G401.6 (cell line): ENCODE results near the gene CSRP1.
A peak's percentile ranks its signal among the peaks of the same experiment; 100 is the strongest.
"Not testable (repeated sequence)": the region's sequence is repeated elsewhere in the genome, so short reads cannot be mapped to it uniquely, and the experiment has no call there.

Experiments
- FAIRE-seq: peaks from 2 replicates; lab custom pipeline; 2012; peaks lifted over from hg19 to GRCh38; lab: Jason Lieb, UNC

CSRP1 gene

DNA sequence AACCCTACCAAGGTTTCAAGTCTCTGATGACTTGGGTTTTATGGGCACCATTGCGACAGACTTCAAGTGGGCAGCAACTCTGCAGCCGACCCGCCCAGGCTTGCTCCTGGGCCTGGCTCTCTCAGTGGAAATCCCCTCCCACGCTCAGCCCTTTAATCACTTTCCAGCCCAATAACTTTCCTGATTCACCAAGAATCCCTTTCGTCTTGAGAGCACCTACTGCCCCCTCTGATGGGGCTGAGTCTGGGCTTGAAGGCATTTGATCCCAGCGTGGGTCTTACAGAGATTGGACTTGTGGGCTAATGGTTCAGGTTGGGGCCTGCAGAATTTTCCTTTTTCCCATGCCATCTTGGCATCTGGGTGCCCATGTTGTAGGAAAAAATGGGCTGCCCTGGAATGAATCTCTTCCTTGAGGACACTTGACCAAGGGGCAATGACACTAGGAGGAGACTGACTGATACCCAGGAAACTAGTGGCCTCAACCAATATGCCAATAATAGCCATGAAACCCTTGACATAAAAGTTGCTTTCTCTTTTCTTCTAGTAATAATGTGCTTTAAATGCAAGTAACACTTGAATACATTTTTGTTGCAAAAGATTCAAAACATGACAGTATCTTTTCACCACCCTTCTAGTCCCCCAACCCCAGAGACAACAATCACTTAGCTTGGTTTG lies 30.1 kb downstream of the CSRP1 start:
- FAIRE-seq = no peak

DNA sequence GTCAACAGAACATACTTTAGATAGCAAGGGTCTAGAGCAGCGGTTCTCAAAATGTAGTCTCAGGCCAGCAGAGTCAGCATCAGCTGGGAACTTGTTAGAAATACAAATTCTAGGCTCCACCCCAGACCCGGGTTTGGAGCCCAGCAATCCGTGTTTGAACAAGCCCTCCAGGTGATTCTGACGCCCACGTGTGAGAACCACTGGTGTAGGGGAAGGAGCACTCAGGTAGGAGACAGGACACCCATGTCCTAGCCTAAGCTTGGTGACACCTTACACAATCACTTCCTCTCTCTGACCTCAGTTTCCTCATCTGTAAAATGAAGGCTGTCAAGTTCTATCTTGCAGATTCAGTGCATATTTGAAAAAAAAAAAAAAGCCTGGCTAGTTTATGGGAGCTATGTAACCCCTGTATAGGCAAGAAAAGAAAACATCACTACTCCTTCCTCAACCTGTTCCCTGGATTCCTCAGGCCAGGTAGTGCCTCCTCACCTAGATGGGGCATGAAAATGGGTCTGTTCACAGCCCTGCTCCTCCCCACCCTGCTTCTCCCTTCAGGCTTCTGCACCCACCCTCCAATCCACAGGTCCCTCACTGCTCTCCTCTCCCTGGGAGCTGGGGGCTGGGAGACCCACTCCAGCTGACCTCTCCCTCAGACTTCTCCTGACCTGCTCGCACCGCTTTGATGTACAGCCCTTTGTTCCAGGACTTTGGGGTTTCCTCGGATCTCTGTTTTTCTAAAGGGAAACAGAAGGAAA lies 30.8 kb downstream of the CSRP1 start:
- no peak for FAIRE-seq

DNA sequence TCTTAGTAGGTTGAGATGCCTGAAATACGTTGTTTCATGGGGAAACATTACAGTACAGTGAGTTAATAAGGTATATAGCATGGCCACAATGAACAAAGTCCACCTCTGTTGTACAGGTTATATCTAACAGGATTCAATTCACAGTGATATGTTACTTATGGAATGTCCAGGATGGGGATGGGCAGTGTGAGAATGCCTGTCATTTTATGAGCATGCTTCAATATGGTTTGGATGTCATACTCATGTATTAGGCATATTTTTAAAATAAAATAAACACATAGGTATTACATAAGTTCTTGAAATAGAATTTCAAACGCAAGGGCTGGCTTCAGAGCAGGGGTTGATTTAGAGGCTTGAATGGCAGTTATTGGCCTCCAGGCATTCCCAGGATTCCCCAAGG lies 31.8 kb downstream of the CSRP1 start:
- no peak for FAIRE-seq

DNA sequence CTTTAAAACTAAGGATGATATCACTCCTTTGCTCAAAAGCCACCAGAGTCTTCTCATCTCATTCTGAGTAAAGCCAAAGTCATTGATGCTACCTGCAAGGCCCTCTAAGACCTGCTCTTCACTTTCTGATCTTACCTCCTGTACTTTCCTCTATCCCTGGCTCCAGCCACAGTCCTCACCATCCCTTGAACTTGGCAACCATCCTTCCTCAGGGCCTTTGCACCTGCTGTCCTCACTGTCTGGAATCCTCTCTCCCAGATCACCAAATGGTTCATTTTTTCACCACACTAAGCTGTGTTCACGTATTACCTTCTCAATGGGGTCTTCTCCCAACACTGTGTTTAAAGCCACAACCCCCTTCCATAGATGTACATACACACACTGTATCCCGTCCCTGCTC lies 33.6 kb downstream of the CSRP1 start:
- no peak for FAIRE-seq

DNA sequence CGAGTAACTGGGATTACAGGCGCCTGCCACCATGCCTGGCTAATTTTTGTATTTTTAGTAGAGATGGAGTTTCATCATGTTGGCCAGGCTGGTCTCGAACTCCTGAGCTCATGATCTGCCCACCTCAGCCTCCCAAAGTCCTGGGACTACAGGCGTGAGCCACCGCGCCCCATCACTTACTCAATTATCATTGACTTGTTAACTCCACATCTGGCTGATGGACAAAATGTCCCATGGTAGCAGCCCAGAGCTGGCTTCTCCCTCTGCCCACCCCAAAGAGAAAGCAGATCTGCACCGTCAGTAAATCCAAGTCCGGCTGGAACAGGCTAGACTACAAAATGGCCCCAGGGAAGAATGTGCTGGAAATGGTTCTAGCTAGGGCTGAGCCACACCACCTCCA lies 34.6 kb downstream of the CSRP1 start:
- not testable (repeated sequence) for FAIRE-seq

DNA sequence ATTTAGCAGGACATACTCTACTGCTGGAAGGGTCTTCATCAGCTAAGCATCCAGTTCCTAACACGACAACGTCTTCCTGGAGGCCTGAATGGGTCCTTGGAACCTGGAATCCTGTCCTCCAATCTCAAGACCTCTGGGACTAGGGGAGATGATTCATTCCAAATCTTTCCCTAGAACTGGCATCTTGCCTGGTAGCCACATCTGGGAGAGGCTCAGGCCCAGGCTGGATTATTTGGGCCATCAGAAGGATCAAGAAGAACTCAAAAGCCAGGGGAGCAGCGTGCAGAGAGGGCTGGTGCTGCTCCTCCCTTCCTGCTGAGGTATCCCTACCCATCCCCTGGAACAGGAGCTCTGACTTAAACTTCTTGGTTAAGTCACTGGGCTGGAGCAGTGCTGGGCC lies 35.2 kb downstream of the CSRP1 start:
- FAIRE-seq = no peak

DNA sequence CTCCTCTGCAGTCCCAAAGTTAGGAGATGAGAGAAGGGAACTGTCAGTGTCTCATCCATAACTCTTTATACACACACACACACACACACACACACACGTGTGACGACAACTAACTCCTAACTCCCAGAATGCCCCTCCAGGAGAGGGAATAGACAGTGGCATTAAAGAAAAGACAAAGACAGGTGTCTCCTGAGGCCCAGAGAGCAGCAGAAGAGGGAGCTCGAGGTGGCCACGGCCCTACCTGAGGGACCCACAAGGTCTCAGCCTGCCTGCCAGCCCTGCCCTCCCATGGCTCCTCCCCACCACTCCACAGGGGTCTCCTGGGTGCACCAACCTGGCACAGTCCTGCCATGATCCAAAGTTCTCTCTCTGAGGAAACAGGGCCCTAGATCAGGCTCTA lies 36.3 kb downstream of the CSRP1 start:
- FAIRE-seq = no peak

DNA sequence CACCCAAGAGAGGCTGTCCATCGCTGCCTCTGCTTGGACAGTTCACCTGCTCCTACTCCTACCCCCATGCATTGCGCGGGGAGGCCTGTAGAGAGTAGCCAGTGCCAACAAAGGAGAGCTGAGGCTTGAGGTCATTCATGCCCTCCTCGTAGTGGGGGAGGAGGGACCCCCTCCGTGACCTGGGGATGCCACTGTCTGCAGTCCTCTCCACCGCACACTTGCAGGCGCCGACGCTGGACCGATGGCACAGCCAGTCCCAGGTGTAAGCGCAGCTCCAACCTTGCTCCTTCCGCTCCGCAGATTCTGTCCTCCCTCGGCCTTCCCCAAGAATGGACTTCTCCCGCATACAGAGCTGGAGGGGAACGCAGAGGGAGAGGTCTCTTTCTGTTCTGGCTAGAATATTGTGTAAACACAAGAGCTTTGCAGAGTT lies 37.3 kb downstream of the CSRP1 start:
- no peak for FAIRE-seq

DNA sequence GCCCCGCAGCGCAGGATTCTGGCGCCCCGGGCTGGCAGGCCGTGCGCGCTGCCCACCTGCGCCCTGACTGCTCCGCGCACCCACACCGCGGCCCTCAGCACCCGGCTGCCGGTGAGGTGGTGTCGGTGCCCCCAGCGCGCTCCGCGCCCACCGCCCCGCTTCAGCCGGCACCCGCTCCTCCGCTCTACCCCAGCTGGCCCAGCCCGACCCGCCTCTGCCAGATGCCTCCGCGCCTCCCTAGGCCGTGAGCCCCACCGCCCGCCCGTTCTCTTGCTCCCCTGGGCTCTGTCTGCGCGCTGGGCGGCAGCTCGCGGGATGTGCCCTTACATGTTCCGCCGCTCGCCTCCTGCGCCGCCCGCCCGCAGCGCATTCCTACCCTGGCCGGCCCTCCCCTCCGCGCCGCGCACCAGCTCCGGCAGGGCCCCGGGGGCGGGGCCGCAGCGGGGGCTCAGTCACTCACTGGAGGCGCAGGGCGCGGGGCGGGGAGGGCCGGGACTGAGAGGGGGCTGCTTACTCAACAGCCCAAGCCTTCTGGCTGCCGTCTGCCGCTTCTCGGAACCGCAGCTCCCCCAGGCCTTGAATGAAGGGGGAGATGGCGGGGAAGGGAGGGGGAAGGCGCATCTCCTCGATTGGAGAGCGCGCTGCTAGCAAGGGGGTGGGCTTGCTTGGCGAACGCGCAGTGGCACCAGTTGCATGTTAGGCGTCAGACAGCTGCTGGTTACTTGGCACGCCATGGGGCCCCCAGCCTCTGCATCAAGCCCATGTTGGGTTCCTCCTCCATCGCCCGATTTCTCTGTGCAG lies 37.9 kb downstream of the CSRP1 start, which contains the start of gene PHLDA3:
Gene PHLDA3 (minus strand): TSS at position 345 of the 801 bp plus-strand sequence. CDS start 402 bp downstream, outside the sequence.
- peak; percentile 44 for FAIRE-seq

DNA sequence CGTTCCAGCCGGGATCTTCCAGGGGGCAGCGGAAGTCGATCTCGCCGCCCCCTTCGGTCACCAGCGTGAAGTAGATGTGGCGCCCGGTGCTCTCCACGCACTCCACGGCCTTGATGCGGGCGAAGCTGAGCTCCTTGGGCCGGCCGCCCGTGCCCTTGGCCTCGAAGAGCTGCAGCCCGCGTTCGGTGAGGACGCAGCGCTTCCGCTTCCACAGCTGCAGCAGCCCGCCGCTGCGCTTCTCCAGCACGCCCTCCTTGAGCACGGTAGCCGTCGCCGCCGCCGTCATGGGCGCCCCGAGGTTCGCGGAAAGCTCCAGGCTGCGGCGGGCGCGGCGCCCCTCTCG lies 38.5 kb downstream of the CSRP1 start:
- no peak for FAIRE-seq

DNA sequence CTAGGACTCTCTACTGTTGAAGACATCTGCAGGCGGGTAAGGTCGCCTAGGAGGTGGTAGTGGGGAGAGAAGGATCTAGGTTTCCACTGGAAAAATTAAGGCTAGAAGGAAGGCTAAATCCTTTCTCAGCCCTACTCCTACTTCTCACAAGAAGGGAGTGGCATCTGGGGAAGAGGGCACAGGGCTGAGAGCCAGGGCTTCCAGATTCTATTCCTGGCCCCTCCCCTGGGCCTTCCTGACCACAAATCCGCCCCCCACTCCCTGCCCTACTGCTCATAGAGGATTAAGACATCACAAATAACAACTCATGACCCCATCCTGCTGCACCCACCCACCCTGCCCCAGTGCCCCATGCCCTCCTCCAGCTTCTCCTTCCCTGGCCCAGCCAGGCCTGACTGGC lies 40.4 kb downstream of the CSRP1 start:
- no peak for FAIRE-seq

DNA sequence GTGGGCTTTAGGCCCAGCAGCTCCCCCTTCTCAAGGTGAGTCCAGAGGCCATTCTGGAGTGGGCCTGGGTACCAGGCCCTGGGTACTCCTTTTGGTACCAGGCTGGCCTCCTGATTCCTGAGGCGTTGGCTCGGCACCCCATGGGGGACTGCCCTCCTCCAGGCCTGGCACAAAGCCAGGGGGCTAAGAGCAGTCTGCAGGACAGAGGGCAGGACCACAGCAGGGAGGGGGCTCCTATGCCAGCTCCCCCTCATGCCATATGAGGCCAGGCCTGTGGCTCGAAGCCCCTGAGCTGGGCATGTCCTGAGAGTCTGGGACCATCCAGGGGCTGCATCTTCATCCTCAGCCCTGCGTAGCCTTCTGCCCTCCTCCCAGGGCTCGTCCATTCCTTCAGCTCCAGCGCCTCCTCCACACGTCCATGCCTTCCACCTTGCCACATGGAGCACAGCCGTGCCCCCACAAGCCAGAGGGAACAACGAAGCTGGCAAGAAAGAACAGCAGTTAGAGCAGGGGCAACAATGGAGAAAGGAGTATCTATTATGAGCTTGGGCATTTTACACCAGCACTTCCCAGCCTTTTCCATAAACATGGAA lies 41.1 kb downstream of the CSRP1 start:
- no peak for FAIRE-seq

DNA sequence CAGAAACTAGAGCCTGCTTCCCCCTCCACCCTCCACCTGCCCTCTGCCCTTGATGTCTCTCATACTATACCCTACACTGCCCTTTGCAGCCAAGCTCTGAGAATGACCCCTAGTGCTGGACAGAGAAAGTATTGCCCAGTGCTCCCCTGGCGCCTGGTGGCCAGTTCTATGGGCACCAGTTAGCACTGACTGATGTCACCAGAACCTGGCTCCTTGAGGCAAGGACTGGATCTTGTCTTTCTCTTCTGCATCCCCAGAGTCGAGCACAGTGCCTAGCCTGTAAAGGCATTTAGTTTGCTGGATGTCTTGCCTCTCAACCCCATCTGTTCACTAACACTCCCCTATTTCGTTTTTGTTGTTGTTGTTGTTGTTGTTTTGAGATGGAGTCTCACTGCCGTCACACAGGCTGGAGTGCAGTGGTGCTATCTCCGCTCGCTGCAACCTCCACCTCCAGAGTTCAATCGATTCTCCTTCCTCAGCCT lies 43.8 kb downstream of the CSRP1 start:
- no peak for FAIRE-seq

DNA sequence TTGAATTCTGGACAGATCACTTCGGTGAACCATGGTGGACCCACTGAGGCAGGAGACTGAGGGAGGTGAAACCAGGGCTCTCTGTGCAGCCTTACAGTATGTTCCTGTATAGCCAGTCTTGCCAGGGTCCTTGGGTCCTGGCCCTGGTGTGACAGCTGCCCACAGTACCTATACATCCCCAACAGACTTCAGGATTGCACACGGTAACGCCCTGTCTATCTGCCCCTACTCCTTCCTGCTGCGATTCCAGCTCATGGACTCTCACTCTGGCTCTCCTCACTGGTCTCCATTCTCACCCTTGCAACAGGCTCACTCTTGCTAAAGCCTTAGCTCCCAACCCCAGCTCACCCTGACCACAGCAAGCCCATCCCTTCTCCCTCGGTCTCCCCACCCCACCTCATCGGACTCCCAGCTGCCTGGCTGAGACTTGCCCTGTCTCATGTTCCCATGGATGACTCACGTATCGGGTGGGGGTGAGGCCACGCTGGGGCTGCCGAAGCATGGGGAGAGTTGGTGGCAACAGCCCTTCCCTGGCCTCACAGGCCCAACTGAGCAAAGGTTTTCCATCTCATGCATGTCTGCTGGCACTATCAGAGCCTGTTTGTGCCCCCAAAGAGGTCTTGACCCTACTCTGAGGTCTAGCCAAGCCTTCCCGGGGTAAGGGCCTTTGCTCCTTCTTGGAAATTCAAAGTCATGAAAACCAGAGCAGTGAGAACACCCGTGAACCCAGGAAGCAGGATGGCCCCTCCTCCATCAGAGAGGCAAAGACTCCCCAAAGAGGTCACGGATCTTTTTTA lies 45.1 kb downstream of the CSRP1 start:
- peak; percentile 95 for FAIRE-seq

DNA sequence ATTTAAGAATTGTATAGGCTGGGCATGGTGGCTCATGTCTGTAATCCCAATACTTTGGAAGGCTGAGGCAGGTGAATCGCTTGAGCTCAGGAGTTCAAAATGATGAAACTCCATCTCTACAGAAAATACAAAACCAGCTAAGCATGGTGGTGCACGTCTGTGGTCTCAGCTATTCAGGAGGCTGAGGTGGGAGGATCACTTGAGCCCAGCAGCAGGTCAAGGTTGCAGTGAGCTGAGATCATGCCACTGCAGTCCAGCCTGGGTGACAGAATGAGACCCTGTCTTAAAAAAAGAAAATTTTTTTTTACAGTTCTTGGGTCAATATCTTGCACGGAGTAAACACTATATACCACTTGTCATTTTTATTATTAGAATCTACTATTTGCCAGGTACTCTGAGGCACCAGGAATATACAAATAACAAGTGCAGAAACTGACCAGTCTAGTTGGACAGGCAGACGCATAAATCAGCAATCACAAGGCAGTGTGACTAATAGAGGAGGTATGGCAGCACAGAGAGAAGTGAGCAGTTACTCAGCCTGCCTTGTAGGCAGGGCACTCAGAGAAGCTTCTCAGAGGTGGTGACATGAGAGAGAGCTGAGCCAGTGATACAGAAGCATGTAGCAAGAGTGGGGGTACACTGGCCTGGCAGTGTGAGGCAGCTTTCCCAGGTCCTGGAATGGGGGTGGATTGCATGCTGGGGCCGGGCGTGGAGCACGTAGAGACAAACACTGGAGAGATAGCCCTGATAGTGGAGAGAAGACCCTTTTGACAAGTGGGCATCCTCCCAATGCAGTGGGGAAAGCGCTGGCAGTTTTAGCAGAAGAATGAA lies 45.9 kb downstream of the CSRP1 start:
- FAIRE-seq = peak; percentile 98

DNA sequence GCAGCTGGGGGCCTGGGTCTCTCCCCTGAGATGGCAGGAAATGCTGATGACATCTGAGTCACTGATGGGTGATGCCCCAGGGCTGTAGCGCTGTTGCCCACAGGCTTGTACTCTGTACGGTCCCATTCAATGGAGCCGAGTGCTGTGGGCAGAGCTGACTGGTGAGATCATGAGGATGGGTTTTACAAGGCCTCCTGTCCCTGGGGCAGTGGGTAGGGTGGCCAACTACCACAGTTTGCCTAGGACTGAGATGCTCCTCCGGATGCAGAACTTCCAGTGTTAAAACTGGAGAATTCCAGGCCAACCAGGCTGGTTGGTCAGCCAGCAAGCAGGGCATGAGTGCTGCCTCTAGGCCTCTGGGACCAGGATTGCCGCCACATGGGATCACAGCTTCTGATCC lies 47.1 kb downstream of the CSRP1 start:
- no peak for FAIRE-seq

DNA sequence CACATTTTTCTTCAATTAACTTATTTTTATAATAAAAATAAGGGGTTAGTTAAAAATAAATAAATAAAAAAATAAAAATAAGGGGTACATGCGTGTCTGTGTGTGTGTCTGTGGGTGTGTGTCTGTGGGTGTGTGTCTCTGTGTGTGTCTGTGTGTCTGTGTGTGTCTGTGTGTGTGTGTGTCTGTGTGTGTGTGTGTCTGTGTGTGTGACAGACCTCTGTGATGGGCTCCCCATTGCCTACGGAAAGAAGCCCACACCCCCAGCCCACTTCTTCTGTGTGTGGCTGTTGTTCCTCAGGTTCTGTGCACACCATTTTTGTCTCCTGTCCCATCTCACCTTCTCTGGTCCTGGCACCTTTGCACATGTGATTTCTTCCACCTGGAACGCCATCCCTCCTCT lies 47.9 kb downstream of the CSRP1 start:
- FAIRE-seq = no peak

DNA sequence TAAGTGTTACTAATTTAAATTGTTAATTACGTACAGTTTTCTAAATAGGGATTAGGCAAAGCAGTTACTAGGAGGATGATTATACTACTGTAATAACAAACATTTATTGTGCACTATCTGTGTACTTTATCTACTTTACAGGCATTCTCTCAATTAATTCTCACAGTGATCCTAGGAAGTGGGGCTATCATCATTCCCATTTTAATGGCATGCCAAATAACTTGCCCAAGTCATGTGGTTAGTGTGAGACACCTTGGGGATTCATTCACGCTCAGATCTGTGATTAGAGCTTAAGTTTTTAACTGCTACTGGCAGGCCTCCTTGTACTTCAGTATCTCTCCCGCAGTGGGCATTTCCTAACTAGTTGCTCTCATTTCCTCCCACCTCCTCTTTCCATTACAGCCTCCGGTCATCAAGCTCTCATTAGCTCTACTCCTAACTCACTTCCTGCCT lies 49.4 kb downstream of the CSRP1 start:
- FAIRE-seq = peak; percentile 99

DNA sequence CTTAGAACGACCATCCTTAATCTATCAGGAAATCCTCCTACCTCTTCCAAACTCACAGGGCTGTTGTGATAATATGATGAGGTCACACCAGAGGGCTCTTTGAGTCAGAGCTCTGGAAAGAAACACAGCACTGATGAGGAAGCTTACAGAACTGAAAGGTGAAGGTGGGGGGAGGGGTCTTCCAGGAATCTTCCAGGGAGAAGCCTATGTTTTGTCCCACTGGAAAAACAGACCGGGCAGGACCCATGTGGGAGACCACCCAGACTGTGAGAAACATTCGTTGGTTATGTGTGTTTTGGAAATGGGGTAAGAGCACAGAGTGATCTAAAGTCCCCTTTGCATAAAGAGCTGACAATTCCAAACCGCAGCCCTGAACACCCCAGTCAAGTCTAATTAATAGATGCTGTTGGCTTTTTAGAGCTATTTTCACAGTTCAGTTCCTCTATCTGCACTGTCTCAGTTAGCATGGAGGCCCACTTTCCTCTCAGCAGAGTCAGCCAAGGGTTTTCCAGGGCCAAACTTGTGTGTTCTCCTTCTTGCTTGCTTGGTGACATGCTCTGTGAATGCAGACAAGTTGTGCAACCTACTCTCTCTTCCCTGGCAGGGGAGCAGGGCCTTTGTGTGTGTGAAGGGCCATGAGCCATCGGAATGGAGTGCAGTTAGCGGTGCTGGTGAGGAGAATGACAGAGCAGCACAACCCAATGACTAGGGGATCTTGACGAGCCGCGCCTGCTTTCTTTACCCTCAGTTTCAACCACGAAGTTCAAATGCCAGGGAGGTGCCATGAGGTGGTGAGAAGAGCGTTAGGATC lies 50.2 kb downstream of the CSRP1 start:
- FAIRE-seq = peak; percentile 72

DNA sequence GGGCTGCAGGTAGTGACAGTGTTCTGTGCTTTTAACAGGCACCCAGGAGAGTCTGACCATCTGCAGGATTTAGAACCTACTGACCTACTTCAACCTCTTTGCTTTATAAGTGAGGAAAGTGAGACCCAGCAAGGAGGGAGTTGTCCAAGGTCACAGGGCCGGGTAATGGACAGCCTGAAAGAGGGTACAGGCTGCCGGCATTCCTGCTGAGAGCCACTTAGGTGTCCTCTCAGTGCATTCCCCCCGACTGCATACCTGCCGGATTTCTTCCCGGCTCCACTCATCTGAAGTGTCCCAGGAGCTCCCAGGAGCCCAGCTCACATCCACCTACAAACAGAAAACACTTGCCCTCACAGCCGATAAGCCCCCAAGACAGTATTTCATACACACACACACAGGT lies 51.8 kb downstream of the CSRP1 start:
- FAIRE-seq = no peak
